ENCODE data around the gene CLCN6. TPM values are rescaled to one million over a fixed set of nuclear protein-coding genes. Genes with fewer than 3 reads are reported as not detected.

Gene CLCN6
- total RNA-seq, 1 donor from 2014 or later, result 42.9 TPM

GRCh38 chr1:11848373-11848700, 42.3 kb downstream of the CLCN6 start:
- no peaks in the 10 kb centered on the region for H3K9me3 Mint-ChIP-seq (ENCODE audit: unreplicated experiment)
- TF ChIP-seq CTCF (IDR thresholded peaks at IDR 0.05; ENCODE audit: unreplicated experiment), result no peak
- H3K27me3 Mint-ChIP-seq (ENCODE audit: unreplicated experiment), result peaks cover 2% of the 10 kb centered on the region
- no peak overlapping the region for H3K4me3 Mint-ChIP-seq (ENCODE audit: unreplicated experiment)
- no peak overlapping the region for H3K27ac Mint-ChIP-seq (ENCODE audit: unreplicated experiment)
- peaks cover 26% of the 10 kb centered on the region for H3K36me3 Mint-ChIP-seq (ENCODE audit: low read depth, unreplicated experiment)
- DNase-seq (ENCODE audit: low spot score), result no peak
- H3K4me1 Mint-ChIP-seq (ENCODE audit: unreplicated experiment), result no peaks in the 10 kb centered on the region

GRCh38 chr1:11850156-11850555, 44.2 kb downstream of the CLCN6 start:
- Mint-ChIP-seq H3K27me3 (ENCODE audit: unreplicated experiment) (no peaks in the 10 kb centered on the region), H3K4me3 (ENCODE audit: unreplicated experiment) (no peak overlapping the region), H3K36me3 (ENCODE audit: low read depth, unreplicated experiment) (peaks cover 11% of the 10 kb centered on the region), H3K27ac (ENCODE audit: unreplicated experiment) (no peak overlapping the region), H3K9me3 (ENCODE audit: unreplicated experiment) (no peaks in the 10 kb centered on the region), H3K4me1 (ENCODE audit: unreplicated experiment) (no peaks in the 10 kb centered on the region)
- TF ChIP-seq CTCF (IDR thresholded peaks at IDR 0.05; ENCODE audit: unreplicated experiment), result no peak
- no peak for DNase-seq (ENCODE audit: low spot score)

GRCh38 chr1:11851180-11851579, 45.2 kb downstream of the CLCN6 start:
- no peak for DNase-seq (ENCODE audit: low spot score)
- Mint-ChIP-seq H3K27me3 (ENCODE audit: unreplicated experiment) (no peaks in the 10 kb centered on the region), H3K9me3 (ENCODE audit: unreplicated experiment) (no peaks in the 10 kb centered on the region), H3K4me3 (ENCODE audit: unreplicated experiment) (no peak overlapping the region), H3K36me3 (ENCODE audit: low read depth, unreplicated experiment) (peaks cover 6% of the 10 kb centered on the region), H3K4me1 (ENCODE audit: unreplicated experiment) (no peaks in the 10 kb centered on the region), H3K27ac (ENCODE audit: unreplicated experiment) (no peak overlapping the region)
- no peak for TF ChIP-seq CTCF (IDR thresholded peaks at IDR 0.05; ENCODE audit: unreplicated experiment)

GRCh38 chr1:11854519-11854918, 48.5 kb downstream of the CLCN6 start:
- Mint-ChIP-seq H3K9me3 (ENCODE audit: unreplicated experiment) (no peaks in the 10 kb centered on the region), H3K27me3 (ENCODE audit: unreplicated experiment) (no peaks in the 10 kb centered on the region), H3K4me3 (ENCODE audit: unreplicated experiment) (no peak overlapping the region), H3K27ac (ENCODE audit: unreplicated experiment) (no peak overlapping the region), H3K4me1 (ENCODE audit: unreplicated experiment) (no peaks in the 10 kb centered on the region), H3K36me3 (ENCODE audit: low read depth, unreplicated experiment) (no peaks in the 10 kb centered on the region)
- DNase-seq (ENCODE audit: low spot score), result no peak
- TF ChIP-seq CTCF (IDR thresholded peaks at IDR 0.05; ENCODE audit: unreplicated experiment), result no peak

GRCh38 chr1:11855430-11855829, 49.4 kb downstream of the CLCN6 start:
- Mint-ChIP-seq H3K27ac (ENCODE audit: unreplicated experiment) (no peak overlapping the region), H3K27me3 (ENCODE audit: unreplicated experiment) (no peaks in the 10 kb centered on the region), H3K9me3 (ENCODE audit: unreplicated experiment) (no peaks in the 10 kb centered on the region), H3K4me3 (ENCODE audit: unreplicated experiment) (no peak overlapping the region), H3K36me3 (ENCODE audit: low read depth, unreplicated experiment) (no peaks in the 10 kb centered on the region), H3K4me1 (ENCODE audit: unreplicated experiment) (no peaks in the 10 kb centered on the region)
- DNase-seq (ENCODE audit: low spot score), result no peak
- no peak for TF ChIP-seq CTCF (IDR thresholded peaks at IDR 0.05; ENCODE audit: unreplicated experiment)

Measured in endothelial cell (in vitro differentiated cells).